Measurements from ENCODE around the gene FLT1. TPM values are rescaled to one million over a fixed set of nuclear protein-coding genes. Genes with fewer than 3 reads are reported as not detected.

The FLT1 gene
- total and polyA plus RNA-seq, 2 of the 13 experiments (the other 11 are each of a cell fraction or from before 2014, with no cell fraction given) = 0.02 TPM; not detected in 1

DNA sequence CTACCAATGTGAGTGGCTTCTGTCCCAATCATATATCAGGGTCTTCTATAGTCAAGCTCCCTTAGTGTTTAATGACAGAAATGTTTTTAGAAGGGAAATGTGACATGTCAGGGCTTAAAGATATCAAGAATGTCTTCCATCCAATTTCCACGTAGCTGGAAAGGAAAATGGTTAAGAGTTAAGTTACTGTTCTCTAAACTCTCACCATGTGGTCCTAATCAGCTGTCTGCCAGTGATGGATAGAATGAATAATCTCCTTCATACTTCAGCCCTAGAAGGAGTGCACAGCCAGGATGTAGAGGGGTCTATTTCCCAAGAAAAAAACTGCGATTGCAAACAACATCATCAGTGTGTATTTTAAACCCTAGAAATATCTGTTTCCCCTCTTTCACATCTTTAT, 36.3 kb downstream of the FLT1 start:
- FAIRE-seq (no peak), DNase-seq (ENCODE audit: low spot score) (no peak), ATAC-seq (no peak)
- Histone ChIP-seq H3K9me3 (ENCODE audit: low read length) (no peaks in the 10 kb centered on the region), H3K4me1 (ENCODE audit: insufficient read depth, low read length) (no peaks in the 10 kb centered on the region), H3K27me3 (ENCODE audit: control insufficient read depth in 1 of 2, insufficient read depth in 2 of 2, low read length in 2 of 2) (0 out of 5 replicates have a peak, but pooled peaks cover 0 to 6% of the 10 kb centered on the region in 2 experiments), H3K4me2 (ENCODE audit: low read depth, low read length) (no peak overlapping the region), H4K20me1 (ENCODE audit: insufficient read depth, low read length) (no peaks in the 10 kb centered on the region), H3K4me3 (replicated peaks in 1 of 3; ENCODE audit: insufficient read depth in 1 of 3, low read depth in 2 of 3, low read length in 3 of 3) (no peak overlapping the region), H3K36me3 (replicated peaks in 1 of 2; ENCODE audit: control insufficient read depth in 1 of 2, insufficient read depth in 2 of 2, low read length in 2 of 2) (no peaks in the 10 kb centered on the region), H3K9ac (ENCODE audit: insufficient read depth, low read depth, low read length) (no peak overlapping the region), H2AFZ (ENCODE audit: low read length) (no peak overlapping the region), H3K27ac (ENCODE audit: extremely low read length, insufficient read depth, low read length) (no peak overlapping the region), H3K79me2 (ENCODE audit: insufficient read depth, low read length) (no peaks in the 10 kb centered on the region)
- intact Hi-C loops (cut with micrococcal nuclease; ENCODE audit: unreplicated experiment) (no loop called here), in situ Hi-C loops (cut with HindIII; ENCODE audit: extremely low pct_ligation_motif_present, low pct_unique_long_range_greater_than_20kb) (no loop called here)
- TF ChIP-seq HOXA9 (CRISPR knock-in tag; IDR thresholded peaks at IDR 0.05; ENCODE audit: borderline replicate concordance) = no peak
- no peak for TF ChIP-seq ZBTB8A (CRISPR knock-in tag; IDR thresholded peaks at IDR 0.05; ENCODE audit: borderline replicate concordance, low read depth)
- TF ChIP-seq ELF3 (CRISPR knock-in tag; IDR thresholded peaks at IDR 0.05) = no peak
- TF ChIP-seq SOX5 (CRISPR knock-in tag; IDR thresholded peaks at IDR 0.05; ENCODE audit: borderline replicate concordance) = no peak
- no peak for TF ChIP-seq ZNF30 (CRISPR knock-in tag; IDR thresholded peaks at IDR 0.05)
- no peak for TF ChIP-seq KDM3A (CRISPR knock-in tag; IDR thresholded peaks at IDR 0.05; ENCODE audit: low read depth)
- no peak for TF ChIP-seq ZNF44 (CRISPR knock-in tag; IDR thresholded peaks at IDR 0.05)
- TF ChIP-seq PAWR (CRISPR knock-in tag; IDR thresholded peaks at IDR 0.05; ENCODE audit: borderline replicate concordance) = no peak
- no peak for TF ChIP-seq MAFG (CRISPR knock-in tag; IDR thresholded peaks at IDR 0.05)
- no peak for TF ChIP-seq SMC3 (IDR thresholded peaks at IDR 0.05; ENCODE audit: low read length)
- TF ChIP-seq MIER3 (CRISPR knock-in tag; IDR thresholded peaks at IDR 0.05; ENCODE audit: borderline replicate concordance) = no peak
- TF ChIP-seq BRD4 (CRISPR knock-in tag; IDR thresholded peaks at IDR 0.05) = no peak
- TF ChIP-seq PHF20 (CRISPR knock-in tag; IDR thresholded peaks at IDR 0.05) = no peak
- POLR2A ChIA-PET = no interaction called here
- CTCF ChIA-PET (ENCODE audit: low intra/inter-chr PET ratio, low total read pairs) = no interaction called here
- no TSS peak for BruUV-seq (replicated peaks)
- WGBS (ENCODE audit: low lambda C conversion rate) = 2% methylated on average over 2 of the region's 2 CpGs
